BJ (cell line): ENCODE measurements around the gene MAPK11. TPM values are rescaled to one million over a fixed set of nuclear protein-coding genes. Genes with fewer than 3 reads are reported as not detected.

Experiments used
- CTCF ChIA-PET: fragments of 350-600 bp; formaldehyde crosslinking; extraction: SDS; loops from one replicate; lab custom pipeline; 2021; ENCODE audit warnings: antibody characterized with exemption, inconsistent platforms; lab: Yijun Ruan, JAX
- POLR2A ChIA-PET: fragments of 300-600 bp; sonication (Branson Sonifier 250); formaldehyde crosslinking; extraction: SDS; loops from one replicate; lab custom pipeline; 2021; ENCODE audit warnings: antibody characterized with exemption; lab: Charles Lee
- DNase-seq: peaks from one replicate; pipeline ENCODE4 v3.0.0-alpha.2; 2011; ENCODE audit warnings: low read depth
- H3K27me3 ChIP-seq: 2 replicates; pipeline ENCODE4 v1.6.0; 2011; ENCODE audit warnings: low read length; ENCODE audit not compliant: control insufficient read depth, insufficient read depth
- H3K36me3 ChIP-seq: 2 replicates; pipeline ENCODE4 v1.5.1; 2011; ENCODE audit warnings: low read length; ENCODE audit not compliant: control insufficient read depth, insufficient read depth
- H3K4me3 ChIP-seq: 2 replicates; pipeline ENCODE4 v1.5.1; 2011; ENCODE audit warnings: low read depth, mild to moderate bottlenecking, control low read depth, low read length
- CTCF ChIP-seq: IDR thresholded peaks from 2 replicates; pipeline ENCODE4 v1.5.1; 2011; ENCODE audit warnings: low read depth, mild to moderate bottlenecking, control low read depth, inconsistent platforms, low read length, moderate library complexity; ENCODE audit not compliant: insufficient read depth
- polyA plus RNA-seq: library from polyadenylated mRNA; depleted of rRNA; stranded (reverse); fragments of >200 nt; gene quantifications from 2 replicates; pipeline ENCODE4 v1.2.3, GENCODE V29; 2011

Gene MAPK11
- polyA plus RNA-seq, 1 experiment, result 19.6 TPM

DNA sequence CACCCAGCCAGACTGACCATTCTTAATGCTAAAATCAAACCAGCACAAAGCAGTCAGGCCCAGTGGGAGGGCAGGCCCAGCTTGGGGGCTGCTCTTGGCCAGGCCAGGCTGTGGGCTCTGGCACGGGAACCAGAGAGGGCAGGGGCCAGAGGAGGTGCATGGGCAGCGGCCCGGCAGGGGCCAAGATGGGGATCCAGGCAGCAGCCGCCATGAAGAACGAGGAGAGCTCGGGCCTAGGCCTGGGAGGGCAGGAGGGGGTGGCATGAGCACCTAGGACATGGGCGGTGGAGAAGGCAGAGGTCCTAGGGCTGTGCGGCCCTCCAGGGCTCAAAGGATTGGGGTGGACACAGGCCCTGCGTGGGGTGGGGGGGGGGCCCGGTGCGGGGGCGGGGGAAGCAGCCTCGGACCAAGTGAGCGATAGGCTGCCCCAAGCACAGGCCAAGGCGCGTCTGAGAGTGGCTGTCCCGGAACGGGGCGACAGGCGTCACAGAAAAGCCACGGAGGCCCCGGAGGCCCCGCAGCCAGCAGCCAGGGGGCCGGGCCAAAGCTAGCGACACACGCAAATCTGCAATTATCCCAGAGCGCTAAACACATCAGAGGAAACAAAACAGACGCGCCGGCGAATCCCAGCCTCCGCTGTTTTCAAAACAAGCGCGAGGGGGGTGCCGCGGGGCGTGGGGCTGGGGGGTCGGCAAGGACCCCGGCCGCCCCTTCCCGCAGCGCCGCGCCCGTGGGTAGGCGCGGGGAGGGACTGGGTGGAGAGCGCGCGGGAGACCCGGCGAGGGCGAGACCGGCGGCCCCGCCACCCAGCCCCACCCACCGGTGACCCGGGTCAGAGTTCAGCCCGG lies 29.0 kb upstream of the MAPK11 start:
- CTCF ChIA-PET, result interaction anchor here (0.8 to 1.9 kb wide), 3 partner anchors 22 to 28 kb away, joined by 3 to 8 read pairs (median 6); partner anchors contain the start of gene DENND6B
- H3K4me3 ChIP-seq, result peak overlapping the region; percentile 41
- POLR2A ChIA-PET, result no interaction called here
- no peak for TF ChIP-seq CTCF
- H3K36me3 ChIP-seq, result peaks cover 20% of the 10 kb centered on the region
- no peak for DNase-seq
- no peaks in the 10 kb centered on the region for H3K27me3 ChIP-seq

GRCh38 chr22:50298266-50298637 lies 28.1 kb upstream of the MAPK11 start:
- H3K4me3 ChIP-seq, result no peak overlapping the region
- POLR2A ChIA-PET, result no interaction called here

GRCh38 chr22:50297510-50298265 lies 27.5 kb upstream of the MAPK11 start:
- TF ChIP-seq CTCF, result no peak
- Histone ChIP-seq H3K4me3 (no peak overlapping the region), H3K36me3 (peaks cover 20% of the 10 kb centered on the region), H3K27me3 (no peaks in the 10 kb centered on the region)
- ChIA-PET CTCF (interaction anchor here (1.4 kb wide), 1 partner anchor 30 kb away, joined by 3 read pairs; no protein-coding TSS in a partner anchor), POLR2A (no interaction called here)
- DNase-seq, result no peak

More at GRCh38 chr22:50298266-50298637, 28.1 kb upstream of the MAPK11 start:
- DNase-seq, result no peak
- TF ChIP-seq CTCF, result no peak
- peaks cover 20% of the 10 kb centered on the region for H3K36me3 ChIP-seq
- H3K27me3 ChIP-seq, result no peaks in the 10 kb centered on the region
- CTCF ChIA-PET, result interaction anchor here (0.8 to 1.9 kb wide), 3 partner anchors 22 to 29 kb away, joined by 3 to 8 read pairs (median 6); partner anchors contain the start of gene DENND6B

DNA sequence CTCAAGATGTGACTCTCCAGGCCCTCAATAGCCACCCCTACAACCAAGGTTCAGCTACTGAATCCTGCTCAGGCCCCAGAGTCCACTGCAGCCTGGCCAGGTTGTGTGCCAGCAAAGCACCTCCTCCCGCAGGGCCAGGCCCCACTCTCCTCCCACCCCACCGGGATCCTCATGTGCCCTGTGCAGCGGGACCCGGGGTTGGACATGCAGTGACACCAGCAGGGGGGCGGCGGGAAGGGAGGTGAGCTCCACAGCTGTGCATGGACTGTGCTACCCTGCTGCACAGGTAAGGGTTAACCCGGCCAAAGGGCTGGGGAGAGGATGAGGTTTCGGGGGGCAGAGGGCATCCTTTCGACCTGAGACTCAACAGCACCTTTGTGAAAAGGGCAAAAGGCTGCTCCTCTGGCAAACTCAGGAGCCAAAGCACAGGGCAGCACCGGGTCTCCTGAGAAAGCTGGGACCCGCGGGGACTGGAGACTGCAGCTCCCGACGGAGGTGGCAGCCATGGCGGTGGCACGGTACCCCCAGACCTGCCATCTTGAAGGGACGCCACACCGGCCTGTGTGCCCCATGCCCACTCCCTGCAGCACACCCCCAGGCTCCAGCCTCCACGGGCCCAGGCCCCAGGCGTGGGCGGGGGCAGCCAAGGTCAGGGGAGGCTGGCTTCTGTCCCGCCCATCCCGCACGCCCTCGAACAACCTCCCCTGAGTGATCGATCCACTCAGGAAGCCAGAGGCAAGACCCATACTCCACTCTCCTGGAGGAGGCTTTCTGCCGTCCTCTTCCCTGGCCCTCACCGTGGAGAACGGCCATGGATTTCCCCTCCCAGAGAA lies 26.7 kb upstream of the MAPK11 start:
- Histone ChIP-seq H3K36me3 (peaks cover 18% of the 10 kb centered on the region), H3K27me3 (no peaks in the 10 kb centered on the region), H3K4me3 (no peak overlapping the region)
- ChIA-PET CTCF (interaction anchor here (1.4 kb wide), 1 partner anchor 30 kb away, joined by 3 read pairs; no protein-coding TSS in a partner anchor), POLR2A (no interaction called here)
- TF ChIP-seq CTCF, result no peak
- no peak for DNase-seq
